Inflammatory macrophage (primary cell): ENCODE data around the gene ZDHHC7.

Experiments
- DNase-seq, 2 donors: peaks; one replicate each; pipeline ENCODE4 v3.0.0-alpha.2; 2020 to 2022

Gene ZDHHC7

DNA sequence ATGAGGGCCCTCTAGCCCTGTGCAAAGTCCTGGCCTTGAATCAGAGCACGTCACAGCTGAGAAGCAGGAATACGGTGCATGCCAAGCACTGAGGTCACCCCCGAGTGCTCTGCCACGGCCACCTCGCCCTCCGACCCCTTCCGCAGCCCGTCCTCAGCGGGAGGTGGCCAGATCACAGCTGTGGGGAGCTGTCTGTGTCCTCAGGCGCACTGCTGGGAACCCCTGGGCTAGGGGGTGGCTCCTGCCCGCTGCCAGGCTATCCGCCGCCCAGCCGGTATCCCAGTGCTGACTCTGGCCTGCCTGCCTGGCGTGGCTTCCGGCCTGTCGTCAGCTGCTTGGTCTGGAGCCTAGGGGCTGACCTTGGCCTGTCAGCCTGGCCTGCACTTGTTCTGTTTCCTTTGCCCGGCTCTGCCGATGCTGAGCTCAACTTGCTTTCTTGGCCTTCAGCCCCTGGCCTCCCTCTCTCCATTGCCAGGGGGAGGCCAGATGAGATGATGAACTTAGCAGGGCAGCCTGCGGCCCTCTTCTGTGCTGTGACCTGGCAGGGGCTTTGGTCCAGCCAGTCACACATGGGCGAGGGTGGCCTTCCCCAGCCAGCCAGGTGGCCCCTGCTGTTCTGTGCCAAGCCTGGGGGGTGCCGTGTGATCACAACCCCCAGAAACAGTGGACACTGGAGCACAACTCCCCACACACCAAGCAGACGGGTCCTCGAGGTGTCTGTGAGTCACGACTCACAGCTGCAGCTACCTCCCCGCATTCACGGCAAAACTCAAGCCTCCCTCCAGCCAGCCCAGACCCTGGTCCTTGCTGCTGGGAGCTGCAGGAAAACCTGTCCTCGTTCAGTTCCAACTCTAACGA lies 77.3 kb downstream of the ZDHHC7 start:
- no peak for DNase-seq

DNA sequence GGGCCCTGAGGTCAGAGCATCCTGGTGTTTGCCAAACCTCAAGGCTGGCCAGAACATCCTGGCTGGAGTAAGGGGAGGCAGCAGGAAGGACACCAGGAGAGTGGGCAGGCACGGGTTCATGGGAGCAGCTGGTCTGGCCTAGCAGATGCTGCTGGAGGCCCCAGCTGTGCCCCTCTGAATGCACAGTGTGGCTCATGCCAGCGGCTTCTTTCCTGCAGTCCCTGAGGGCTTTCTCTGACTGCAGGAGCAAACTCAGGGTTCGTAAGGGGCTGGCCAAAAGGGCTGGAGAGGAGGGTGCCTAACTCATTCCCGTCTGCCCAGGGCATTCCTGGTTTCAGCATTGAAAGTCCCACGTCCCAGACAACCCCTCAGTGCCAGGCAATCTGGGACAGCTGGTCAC lies 78.7 kb downstream of the ZDHHC7 start:
- no peak for DNase-seq

DNA sequence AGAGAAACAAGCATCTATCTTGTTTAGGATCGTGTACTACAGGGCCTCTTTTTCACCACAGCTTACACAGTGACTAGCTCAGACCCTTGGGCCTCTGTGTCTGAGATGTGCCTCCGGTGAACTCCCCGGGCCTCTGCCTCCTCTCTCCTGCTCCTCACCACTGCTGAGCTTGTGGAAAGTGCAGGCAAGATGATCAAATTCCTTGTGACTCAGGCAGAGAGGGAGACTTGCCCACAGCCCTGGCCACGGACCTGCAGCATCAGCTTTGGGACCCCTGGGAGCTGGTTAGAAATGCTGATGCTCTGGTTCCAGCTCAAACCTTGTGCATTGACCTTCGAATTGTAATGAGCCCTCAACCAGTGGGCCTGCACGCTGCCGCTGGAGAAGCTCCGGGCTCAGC lies 79.8 kb downstream of the ZDHHC7 start:
- no peak for DNase-seq

DNA sequence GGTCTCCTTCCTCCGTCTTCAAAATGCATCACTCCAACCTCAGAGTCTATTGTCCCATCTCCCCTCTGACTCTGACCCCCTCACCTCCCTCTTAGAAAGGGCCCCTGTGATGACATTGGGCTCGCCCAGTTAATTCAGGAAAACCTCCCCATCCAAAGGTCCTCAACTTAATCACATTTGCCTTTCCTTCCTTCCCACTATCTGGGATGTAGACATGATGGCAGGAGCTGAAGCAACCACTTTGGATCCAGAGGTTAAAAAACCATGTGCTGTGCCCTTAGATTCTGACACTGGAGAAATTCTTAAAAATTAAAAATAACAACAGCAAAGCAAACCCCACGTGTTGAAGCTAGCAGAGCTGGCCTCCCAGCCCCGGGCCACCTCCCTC lies 80.2 kb downstream of the ZDHHC7 start:
- DNase-seq = no peak

DNA sequence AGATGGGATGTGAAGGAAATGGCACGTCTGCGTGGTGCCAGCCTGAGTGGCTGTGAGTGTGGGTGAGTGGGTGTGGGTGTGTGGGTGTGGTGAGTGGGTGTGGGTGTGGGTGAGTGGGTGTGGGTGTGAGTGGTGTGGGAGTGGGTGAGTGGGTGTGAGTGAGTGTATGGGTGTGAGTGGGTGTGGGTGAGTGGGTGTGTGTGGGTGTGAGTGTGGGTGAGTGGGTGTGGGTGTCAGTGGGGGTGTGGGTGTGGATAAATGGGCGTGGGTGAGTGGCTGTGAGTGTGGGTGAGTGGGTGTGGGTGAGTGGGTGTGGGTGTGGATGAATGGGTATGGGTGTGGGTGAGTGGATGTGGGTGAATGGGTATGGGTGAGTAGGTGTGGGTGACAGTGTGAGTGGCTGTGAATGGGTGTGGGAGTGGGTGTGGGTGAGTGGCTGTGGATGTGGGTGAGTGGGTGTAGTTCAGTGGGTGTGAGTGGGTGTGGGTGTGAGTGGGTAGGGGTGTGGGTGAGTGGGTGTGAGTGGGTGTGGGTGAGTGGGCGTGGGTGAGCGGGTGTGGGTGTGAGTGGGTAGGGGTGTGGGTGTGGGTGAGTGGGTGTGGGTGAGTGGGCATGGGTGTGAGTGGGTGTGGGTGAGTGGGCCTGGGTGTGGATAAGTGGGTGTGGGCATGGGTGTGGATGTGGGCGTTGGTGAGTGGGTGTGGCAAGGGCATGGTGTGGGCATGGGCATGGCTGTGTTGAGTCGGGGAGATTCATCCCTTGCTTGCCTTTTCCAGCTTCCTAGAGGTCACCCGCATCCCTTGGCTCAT lies 80.8 kb downstream of the ZDHHC7 start:
- peak; percentile 11 to 15 for DNase-seq

DNA sequence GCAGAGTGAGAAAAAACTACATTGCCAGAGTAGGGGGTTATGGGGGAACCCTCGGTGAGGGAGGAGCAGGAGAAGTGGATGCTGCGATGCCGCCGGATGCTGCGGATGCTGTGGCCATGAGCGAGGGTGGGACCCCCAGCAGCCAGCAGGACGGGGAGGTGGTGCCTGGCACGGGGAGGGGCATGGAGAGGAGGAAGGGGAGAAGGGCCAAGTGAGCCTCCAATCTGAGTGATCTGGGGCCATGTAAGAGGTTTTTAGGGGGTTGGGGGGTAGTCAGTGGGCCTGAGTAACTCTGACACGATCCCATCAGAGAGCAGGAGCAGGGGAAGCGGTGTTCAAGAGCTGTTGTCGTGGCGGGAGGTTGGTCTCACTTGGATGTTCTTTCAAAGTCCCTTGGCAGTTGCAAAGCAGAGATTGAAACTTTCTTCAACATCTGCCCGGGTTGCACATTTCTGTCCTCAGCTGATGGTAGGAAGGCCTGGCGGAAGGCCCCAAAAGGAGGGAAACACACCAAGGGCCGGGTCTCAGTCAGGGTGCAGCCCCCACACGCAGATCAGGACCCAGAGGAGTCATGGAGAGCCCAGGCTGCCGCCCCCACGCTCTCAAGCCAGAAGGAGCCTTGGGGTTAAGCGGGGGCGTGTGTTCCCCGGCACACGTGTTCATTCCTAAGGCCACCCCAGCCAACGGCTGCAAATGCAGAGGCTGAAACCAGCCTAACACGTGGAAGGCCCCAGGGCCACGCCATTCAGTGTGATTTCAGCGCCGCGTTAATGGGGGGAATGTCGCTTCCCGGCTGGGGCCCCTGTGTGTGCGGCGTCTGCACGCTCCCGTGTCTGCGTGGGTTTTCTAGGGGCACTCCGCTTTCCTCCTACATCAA lies 81.7 kb downstream of the ZDHHC7 start:
- DNase-seq = peak in 1 of 2 donors; percentile 27

DNA sequence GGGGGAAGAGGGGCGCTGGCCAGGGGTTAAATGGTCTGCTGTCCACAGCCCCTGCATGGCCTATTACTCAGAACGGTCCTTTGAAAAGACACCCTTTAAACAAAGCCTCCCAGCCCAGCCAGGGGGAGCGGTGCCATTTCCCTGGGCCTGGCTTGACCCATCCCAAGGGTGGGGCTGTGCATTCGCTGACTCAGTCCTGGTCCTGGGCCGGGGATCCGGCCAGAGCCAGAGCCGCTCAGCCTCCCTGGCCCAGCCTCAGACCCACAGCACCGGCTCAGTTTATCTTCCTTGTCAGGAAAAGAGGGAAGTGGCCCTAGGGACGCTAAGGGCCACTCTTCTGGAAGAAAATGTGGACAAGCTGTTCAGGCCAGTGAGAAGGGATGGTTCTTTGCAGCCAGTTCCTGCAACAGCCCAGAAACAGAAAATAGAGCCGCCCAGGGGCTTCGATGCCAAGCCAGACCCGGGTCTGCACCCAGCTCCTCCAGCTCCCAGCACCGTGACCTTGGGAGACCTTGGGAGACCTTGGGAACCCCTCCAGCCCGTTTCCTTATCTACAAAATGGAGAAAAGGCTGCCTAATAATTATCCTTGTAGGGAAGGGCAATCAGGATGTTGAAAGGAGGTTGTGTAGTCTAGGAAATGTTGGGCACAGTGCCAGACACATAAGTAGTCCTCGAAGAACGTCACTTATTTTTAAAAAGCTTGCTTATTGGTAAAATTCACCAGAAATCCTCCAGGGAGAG lies 82.5 kb downstream of the ZDHHC7 start:
- DNase-seq = no peak

DNA sequence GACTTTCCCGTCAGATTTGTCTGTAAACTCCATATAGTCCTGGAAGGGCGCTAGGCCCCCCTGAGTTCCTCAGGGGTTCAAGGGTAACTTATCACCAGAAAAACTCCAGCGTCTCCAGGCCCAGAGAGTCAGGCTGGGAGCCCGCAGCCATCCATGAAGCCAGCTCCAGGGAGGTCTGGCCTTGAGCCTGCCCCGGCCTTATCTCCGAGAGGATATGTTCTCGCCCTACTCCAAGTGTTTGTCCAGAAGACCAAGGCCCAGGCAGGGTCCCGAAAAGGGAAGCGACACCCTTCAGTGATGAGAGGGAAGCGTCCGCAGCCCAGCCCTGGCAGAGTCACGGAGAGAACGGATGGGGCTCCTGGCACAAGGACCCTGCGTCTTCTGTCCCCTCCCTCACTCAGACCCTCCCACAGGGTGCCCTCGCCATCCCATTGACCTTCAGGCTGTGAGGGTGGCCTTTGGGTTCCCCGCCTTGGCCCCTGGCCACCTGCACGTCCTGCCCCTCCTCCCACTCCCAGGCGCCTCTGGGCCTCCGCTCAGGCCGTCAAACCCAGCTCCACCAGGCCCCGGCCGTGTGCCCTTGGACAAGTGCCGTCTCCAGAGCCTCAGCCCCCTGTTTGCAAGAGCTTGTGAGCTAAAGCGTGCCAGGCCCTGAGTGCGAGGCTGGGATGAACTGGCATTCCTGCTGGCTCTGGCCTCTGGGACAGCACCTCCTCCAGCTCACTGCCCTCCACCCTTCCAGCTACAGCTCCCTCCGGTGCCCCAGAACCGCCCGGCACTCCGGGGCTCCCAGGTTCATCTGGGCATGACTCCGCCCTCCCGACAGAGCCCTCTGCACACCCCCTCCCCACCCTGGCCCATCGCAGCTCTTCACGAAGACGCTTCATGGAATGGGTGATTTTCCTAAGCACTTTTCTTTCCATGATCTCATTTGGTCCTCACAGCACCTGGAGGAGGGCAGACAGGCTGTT lies 83.4 kb downstream of the ZDHHC7 start:
- no peak for DNase-seq

DNA sequence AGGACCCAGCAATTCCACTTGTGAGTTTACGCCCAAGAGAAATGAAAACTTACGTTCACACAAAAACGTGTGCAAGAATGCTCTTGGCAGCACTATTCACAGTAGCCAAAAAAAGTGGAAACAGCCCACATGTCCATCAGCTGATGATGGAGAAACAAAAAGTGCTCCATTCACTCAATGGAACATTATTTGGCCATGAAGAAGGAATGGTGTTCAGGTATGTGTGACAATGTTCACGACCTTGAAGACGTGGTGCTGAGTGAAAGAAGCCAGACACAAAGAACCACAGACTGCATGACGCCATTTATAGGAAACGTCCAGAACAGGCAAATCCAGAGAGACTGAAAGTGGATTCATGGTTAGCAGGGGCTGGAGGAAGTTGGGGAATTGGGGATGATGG lies 84.9 kb downstream of the ZDHHC7 start:
- DNase-seq = no peak

DNA sequence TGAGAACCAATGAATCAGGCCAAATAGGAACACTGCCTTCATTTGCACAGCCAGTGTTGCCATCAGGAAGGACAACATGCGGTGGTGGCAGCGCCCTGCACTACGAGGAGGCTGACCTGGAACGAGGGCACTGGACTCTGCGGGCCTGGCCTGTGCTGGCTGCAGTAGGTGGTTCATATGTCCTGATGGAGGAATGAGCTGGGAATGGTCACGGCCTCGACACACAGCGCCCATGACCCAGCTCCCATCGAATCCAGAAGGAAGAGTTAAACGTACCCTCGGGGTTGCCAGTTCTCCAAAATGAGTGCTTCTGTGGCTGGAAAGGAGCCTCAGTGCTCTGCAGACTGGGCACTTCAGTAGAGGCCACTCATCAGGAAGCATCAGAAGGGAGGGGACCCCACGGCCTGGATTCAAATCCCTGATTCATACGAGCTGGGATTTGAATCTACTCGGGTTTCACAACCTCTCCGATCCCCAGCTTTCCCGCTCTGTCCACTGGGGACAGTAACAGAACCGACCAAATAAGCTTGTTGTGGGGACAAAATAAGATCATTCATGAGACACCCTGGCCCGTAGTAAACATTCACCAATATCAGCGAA lies 85.5 kb downstream of the ZDHHC7 start:
- DNase-seq = no peak

DNA sequence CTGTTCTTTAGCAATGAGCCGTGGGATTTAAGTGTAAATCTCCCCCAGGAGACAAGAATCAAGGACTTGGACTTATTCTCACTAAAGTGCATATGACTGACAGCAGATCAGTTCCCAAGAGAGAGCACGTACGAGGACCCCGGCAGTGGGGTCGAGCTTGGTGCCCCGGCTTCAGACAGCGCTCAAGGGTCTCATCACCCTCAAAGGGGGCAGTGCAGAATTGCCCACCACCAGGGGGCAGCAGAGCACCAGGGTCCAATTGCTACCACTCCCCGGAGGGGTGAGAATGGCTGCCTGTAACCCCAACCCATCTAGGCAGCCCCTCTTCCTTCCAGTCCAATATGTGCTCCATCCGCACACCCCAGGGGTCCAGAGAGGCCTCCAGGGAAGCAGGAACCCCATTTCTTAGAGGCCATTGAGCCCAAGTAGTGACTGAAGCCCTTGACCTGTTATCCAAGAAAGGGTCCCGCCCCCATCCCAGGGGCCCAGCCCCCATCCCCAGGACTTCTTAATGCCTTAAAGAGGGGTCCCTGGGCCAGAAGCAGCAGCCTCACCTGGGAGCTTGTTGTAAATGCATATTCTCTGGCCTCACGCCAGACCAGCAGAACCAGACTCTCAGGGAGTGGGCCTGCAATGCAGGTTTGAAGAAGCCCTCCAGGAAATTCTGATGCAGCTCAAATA lies 86.1 kb downstream of the ZDHHC7 start:
- peak; percentile 46 to 55 for DNase-seq

DNA sequence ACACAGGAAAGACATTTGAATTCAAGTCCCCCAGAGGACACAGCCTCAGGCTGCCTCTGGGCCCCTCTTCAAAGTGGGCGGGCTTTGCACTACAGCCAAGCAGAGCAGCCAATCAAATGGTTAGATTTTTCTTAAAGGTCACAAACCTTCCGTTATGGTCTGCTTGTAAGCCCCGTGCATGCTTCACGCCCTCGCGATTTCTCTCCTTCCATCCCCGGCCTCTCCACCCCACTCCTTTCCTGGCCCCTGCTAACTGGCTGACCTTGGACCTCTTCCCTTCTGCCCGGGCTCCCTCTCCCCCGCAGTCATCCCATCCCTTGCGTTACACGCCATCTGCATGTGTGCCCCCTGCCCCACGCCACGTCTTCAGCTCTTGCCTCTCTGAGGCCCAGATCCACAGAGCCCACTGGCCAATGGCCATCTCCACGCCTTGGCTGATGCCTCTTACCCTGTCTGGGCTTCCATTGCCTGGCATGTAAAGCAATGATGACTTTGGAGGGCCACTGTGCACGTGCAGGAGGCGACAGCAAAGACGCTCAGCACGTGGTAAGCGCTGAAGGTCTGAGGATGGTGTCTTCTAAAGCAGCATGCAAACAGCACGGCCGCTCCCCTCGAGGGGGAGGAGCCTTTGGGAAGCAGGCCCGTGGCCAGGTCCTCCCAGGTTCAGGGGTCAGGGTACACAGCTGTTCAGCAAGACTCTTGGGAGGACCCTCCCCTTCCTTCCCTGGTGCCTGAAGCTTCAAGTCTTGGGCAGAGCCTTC lies 86.8 kb downstream of the ZDHHC7 start:
- DNase-seq = no peak
